Activated CD4-positive, alpha-beta T cell treated with anti-CD3 and anti-CD28 coated beads for 48 hours (primary cell): ENCODE measurements around the gene CHCHD6.

Experiments used
- DNase-seq: peaks from one replicate; pipeline ENCODE4 v3.0.0-alpha.2; 2020

The CHCHD6 gene

GRCh38 chr3:126926684-126927400, 222.8 kb downstream of the CHCHD6 start:
- DNase-seq = no peak

- no peak for DNase-seq
These were observed 223.3 kb downstream of the CHCHD6 start for GRCh38 chr3:126927401-126927750.

- DNase-seq = no peak
These were observed 223.8 kb downstream of the CHCHD6 start for GRCh38 chr3:126927846-126928245.

- DNase-seq = no peak
These were observed 225.0 kb downstream of the CHCHD6 start for GRCh38 chr3:126928921-126929474.

GRCh38 chr3:126930936-126931600, 227.0 kb downstream of the CHCHD6 start:
- no peak for DNase-seq

GRCh38 chr3:126931806-126932187, 227.8 kb downstream of the CHCHD6 start:
- DNase-seq = no peak

- no peak for DNase-seq
These were observed 228.3 kb downstream of the CHCHD6 start for GRCh38 chr3:126932188-126932931.

GRCh38 chr3:126934031-126934531, 230.0 kb downstream of the CHCHD6 start:
- DNase-seq = no peak

GRCh38 chr3:126934991-126935390, 231.0 kb downstream of the CHCHD6 start:
- no peak for DNase-seq

- no peak for DNase-seq
These were observed 231.9 kb downstream of the CHCHD6 start for GRCh38 chr3:126935756-126936509.

GRCh38 chr3:126936853-126937425, 232.9 kb downstream of the CHCHD6 start:
- no peak for DNase-seq

- no peak for DNase-seq
These were observed 233.5 kb downstream of the CHCHD6 start for GRCh38 chr3:126937533-126937932.

GRCh38 chr3:126937973-126938372, 233.9 kb downstream of the CHCHD6 start:
- DNase-seq = no peak

GRCh38 chr3:126938520-126939337, 234.7 kb downstream of the CHCHD6 start:
- DNase-seq = no peak

- DNase-seq = no peak
These were observed 235.3 kb downstream of the CHCHD6 start for GRCh38 chr3:126939338-126939718.

- no peak for DNase-seq
These were observed 235.7 kb downstream of the CHCHD6 start for GRCh38 chr3:126939733-126940132.

- no peak for DNase-seq
These were observed 237.8 kb downstream of the CHCHD6 start for GRCh38 chr3:126941721-126942270.

- no peak for DNase-seq
These were observed 240.3 kb downstream of the CHCHD6 start for GRCh38 chr3:126944089-126944965.

GRCh38 chr3:126945171-126945721, 241.2 kb downstream of the CHCHD6 start:
- no peak for DNase-seq

- no peak for DNase-seq
These were observed 241.9 kb downstream of the CHCHD6 start for GRCh38 chr3:126945891-126946290.
